Retinal pigment epithelial cell (primary cell): ENCODE results near the gene ETV6.
A peak's percentile ranks its signal among the peaks of the same experiment; 100 is the strongest.

Source experiments
- DNase-seq: peaks from one replicate; pipeline ENCODE4 v3.0.0-alpha.2; 2010; ENCODE audit warnings: low read depth
- H3K4me3 ChIP-seq: 2 replicates; pipeline ENCODE4 v1.5.1; 2011; ENCODE audit warnings: mild to moderate bottlenecking, low read length, control low read depth, moderate library complexity
- TF ChIP-seq, protein P1 (sequence below): conservative IDR thresholded peaks from 2 replicates; pipeline ENCODE4 v1.5.1; 2011; ENCODE audit warnings: low read depth, low read length, control low read depth, inconsistent platforms

ETV6 gene

DNA sequence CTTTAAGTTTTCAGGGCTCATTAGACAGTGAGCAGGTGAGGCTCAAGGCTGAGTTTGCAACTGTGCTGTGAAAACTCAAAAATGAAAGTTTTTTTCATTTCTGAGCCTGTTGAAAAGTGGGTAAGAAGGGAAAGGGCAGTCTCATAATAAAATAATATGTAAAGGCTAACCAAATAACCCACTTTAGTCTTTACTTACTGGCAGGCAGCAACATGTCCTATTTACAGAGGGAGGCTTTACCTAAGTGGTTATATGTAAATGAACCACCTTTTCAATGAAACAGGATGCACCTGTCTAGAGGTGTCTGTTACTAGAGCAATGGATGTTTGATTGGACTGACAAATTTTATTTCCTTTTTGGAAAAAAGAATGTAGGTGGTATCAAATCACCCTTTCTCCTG lies 158.0 kb downstream of the ETV6 start:
- DNase-seq: no peak

DNA sequence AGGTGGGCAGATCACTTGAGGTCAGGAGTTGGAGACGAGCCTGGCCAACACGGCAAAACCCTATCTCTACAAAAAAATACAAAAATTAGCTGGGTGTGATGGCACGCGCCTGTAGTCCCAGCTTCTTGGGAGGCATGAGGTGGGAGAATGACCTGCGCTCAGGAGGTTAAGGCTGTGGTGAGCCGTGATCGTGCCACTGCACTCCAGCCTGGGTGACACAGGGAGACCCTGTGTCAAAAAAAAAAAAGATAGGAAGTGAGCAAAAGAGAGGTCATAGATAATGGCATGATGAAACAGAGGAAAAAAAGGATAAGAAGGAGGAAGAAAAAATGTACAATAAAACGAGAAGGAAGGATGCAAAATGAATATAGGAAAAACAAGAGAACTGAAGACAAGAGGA lies 159.5 kb downstream of the ETV6 start:
- TF ChIP-seq, protein P1, sequence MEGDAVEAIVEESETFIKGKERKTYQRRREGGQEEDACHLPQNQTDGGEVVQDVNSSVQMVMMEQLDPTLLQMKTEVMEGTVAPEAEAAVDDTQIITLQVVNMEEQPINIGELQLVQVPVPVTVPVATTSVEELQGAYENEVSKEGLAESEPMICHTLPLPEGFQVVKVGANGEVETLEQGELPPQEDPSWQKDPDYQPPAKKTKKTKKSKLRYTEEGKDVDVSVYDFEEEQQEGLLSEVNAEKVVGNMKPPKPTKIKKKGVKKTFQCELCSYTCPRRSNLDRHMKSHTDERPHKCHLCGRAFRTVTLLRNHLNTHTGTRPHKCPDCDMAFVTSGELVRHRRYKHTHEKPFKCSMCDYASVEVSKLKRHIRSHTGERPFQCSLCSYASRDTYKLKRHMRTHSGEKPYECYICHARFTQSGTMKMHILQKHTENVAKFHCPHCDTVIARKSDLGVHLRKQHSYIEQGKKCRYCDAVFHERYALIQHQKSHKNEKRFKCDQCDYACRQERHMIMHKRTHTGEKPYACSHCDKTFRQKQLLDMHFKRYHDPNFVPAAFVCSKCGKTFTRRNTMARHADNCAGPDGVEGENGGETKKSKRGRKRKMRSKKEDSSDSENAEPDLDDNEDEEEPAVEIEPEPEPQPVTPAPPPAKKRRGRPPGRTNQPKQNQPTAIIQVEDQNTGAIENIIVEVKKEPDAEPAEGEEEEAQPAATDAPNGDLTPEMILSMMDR: no peak
- DNase-seq: no peak
- H3K4me3 ChIP-seq: no peak overlapping the region

More for the DNA sequence above, 158.0 kb downstream of the ETV6 start:
- TF ChIP-seq, protein P1: no peak
- no peak overlapping the region for H3K4me3 ChIP-seq

DNA sequence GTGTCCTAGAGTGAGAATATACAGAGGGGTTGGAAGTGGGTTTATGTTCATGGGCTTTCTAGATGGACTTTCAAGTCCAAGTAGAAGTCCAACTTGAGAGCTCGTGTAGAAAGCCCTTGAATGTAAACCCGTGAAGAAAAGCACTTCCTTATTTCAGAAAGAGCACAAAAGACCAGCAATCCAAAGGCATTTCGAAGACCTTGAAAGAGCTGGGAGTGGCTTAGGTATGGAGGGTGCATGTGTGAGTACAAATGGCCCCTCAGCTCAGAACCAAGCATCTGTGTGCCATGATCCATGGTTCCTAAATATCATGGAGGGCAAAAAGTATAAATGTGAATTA lies 160.7 kb downstream of the ETV6 start:
- H3K4me3 ChIP-seq: no peak overlapping the region
- DNase-seq: no peak
- TF ChIP-seq, protein P1: no peak

DNA sequence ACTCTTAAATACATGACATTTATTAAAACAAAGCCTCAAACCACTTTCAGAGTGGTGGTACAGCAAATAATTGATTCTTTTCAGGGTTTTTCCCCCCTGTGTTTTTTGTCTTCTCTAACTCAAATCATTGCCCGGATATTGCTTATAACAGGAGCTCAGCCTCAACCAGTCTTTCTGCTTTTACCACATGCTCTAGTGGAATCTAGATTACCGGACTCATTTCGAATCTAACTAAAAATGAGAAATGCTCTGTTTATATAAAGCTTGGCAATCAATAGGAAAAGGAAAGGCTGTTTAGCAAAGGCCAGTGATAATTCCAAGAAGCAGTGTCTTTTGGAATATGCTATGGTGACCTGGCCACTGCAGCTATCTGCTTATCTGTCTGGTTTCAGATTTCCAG lies 161.5 kb downstream of the ETV6 start:
- DNase-seq: no peak
- TF ChIP-seq, protein P1: no peak
- no peak overlapping the region for H3K4me3 ChIP-seq

DNA sequence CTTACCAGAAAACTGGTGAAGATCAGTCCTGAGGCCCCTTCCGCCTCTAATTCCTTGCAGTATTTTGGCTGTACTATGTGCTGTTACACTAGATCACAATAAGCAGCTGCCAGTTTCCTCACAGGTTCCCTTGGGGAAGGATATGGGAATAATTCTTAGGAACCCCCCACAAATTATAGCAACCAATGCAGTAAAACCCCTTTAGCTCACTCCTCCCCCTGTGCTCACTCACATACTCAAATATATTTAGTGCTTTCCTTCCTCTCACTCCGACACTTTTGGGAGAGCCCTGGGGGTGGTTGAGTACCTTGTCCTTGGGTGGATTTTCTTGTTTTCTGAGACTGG lies 162.7 kb downstream of the ETV6 start:
- DNase-seq: no peak
- TF ChIP-seq, protein P1: no peak
- no peak overlapping the region for H3K4me3 ChIP-seq

DNA sequence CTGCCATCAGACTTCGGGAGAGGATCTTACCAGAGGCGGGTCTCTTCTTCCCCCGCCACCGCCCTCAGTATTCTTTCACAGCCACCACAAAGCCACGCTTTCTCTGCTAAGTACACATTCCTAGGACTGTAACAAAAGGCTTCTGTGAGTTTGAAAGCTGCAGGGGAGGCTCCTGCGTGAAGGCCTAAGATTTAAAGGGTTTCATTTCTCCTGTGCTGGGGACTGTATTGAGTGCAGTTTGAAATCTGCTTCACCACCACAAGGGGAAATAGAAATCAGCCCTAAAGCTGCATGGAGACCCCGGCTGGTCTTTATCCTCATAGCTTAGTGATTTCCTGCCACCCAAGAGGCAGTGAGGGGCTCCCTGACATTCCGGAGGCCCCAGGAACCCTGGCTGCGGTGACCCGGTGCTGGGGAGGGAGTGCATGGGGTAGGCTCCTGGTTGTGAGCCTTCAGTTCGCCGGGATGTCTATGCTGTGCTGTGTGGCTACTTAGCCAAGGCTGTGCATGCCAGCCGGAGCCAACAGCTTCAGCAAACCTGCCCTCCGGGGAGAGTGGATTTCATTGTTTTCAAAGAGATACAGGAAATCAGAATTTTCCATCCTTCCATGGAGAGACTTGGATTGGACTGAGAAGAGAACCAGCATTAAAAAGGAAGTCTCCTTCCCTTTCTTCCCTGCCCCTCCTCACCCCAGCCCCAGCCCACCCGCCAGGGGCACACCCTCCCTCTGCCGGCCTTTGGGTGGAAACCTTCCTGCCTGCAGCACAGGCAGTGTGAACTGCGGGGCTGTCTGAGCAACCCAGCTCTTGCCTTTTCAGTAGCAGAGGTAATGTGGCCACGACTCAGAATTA lies 163.3 kb downstream of the ETV6 start:
- no peak for DNase-seq
- H3K4me3 ChIP-seq: peak overlapping the region; percentile 29
- TF ChIP-seq, protein P1: peak; percentile 25

DNA sequence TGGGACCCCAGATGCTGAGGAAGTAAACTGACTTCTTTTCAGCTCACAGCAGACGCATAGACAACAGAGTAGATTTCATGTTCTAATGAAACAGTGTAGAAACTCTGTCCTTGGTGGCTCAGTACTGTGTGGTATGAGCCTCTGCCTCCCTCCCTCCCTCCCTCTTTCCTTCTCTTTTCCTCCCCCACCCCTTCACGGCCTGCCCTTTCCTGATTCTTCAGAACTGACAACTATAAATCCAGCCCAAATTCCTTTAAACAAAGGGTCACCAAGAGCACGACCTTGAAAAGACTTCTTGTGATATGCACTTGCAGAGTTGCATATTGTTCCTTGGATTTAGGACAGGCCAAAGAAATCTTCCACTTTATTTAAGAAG lies 164.0 kb downstream of the ETV6 start:
- no peak for DNase-seq
- H3K4me3 ChIP-seq: no peak overlapping the region
- TF ChIP-seq, protein P1: no peak
